ENCODE measurements around the gene ATG5. TPM values are rescaled to one million over a fixed set of nuclear protein-coding genes. Genes with fewer than 3 reads are reported as not detected.

The ATG5 gene
- total RNA-seq, 1 experiment from 2014 or later: 63.3 TPM

- Histone ChIP-seq H3K9me3 (ENCODE audit: low read length) (no peaks in the 10 kb centered on the region), H3K9me2 (replicated peaks; ENCODE audit: insufficient read depth, low read length) (no peaks in the 10 kb centered on the region), H3K36me3 (ENCODE audit: insufficient read depth, low read length) (no peaks in the 10 kb centered on the region), H2AFZ (ENCODE audit: low read length) (no peak overlapping the region), H3K4me3 (ENCODE audit: low read length) (no peak overlapping the region), H3K4me2 (ENCODE audit: low read depth, low read length, poor library complexity, severe bottlenecking) (no peak overlapping the region), H4K20me1 (ENCODE audit: insufficient read depth, low read depth, low read length) (no peaks in the 10 kb centered on the region), H3K27ac (ENCODE audit: low read length) (no peak overlapping the region), H3K79me2 (ENCODE audit: low read length) (peaks cover 67% of the 10 kb centered on the region), H3K9ac (ENCODE audit: low read length) (no peak overlapping the region), H3K27me3 (ENCODE audit: low read length) (no peaks in the 10 kb centered on the region), H3K4me1 (ENCODE audit: low read length) (peaks cover 16% of the 10 kb centered on the region)
- no peak for DNase-seq
Observed at GRCh38 chr6:106225581-106225980, 100.0 kb downstream of the ATG5 start.

GRCh38 chr6:106223300-106223930, 102.1 kb downstream of the ATG5 start:
- Histone ChIP-seq H3K9ac (ENCODE audit: low read length) (no peak overlapping the region), H3K9me2 (replicated peaks; ENCODE audit: insufficient read depth, low read length) (no peaks in the 10 kb centered on the region), H3K79me2 (ENCODE audit: low read length) (peaks cover 88% of the 10 kb centered on the region), H3K36me3 (ENCODE audit: insufficient read depth, low read length) (no peaks in the 10 kb centered on the region), H3K4me2 (ENCODE audit: low read depth, low read length, poor library complexity, severe bottlenecking) (no peak overlapping the region), H3K27me3 (ENCODE audit: low read length) (no peaks in the 10 kb centered on the region), H3K4me1 (ENCODE audit: low read length) (peaks cover 24% of the 10 kb centered on the region), H3K27ac (ENCODE audit: low read length) (no peak overlapping the region), H3K9me3 (ENCODE audit: low read length) (no peaks in the 10 kb centered on the region), H4K20me1 (ENCODE audit: insufficient read depth, low read depth, low read length) (no peaks in the 10 kb centered on the region), H2AFZ (ENCODE audit: low read length) (no peak overlapping the region), H3K4me3 (ENCODE audit: low read length) (no peak overlapping the region)
- peak; percentile 89 for DNase-seq

- Histone ChIP-seq H4K20me1 (ENCODE audit: insufficient read depth, low read depth, low read length) (no peaks in the 10 kb centered on the region), H3K9me3 (ENCODE audit: low read length) (no peaks in the 10 kb centered on the region), H2AFZ (ENCODE audit: low read length) (no peak overlapping the region), H3K4me2 (ENCODE audit: low read depth, low read length, poor library complexity, severe bottlenecking) (no peak overlapping the region), H3K27me3 (ENCODE audit: low read length) (no peaks in the 10 kb centered on the region), H3K4me1 (ENCODE audit: low read length) (peaks cover 28% of the 10 kb centered on the region), H3K4me3 (ENCODE audit: low read length) (no peak overlapping the region), H3K79me2 (ENCODE audit: low read length) (peaks cover 92% of the 10 kb centered on the region), H3K36me3 (ENCODE audit: insufficient read depth, low read length) (no peaks in the 10 kb centered on the region), H3K27ac (ENCODE audit: low read length) (no peak overlapping the region), H3K9ac (ENCODE audit: low read length) (no peak overlapping the region), H3K9me2 (replicated peaks; ENCODE audit: insufficient read depth, low read length) (no peaks in the 10 kb centered on the region)
- no peak for DNase-seq
Observed at GRCh38 chr6:106220485-106220884, 105.1 kb downstream of the ATG5 start.

GRCh38 chr6:106216527-106216926, 109.0 kb downstream of the ATG5 start:
- H3K4me2 ChIP-seq (ENCODE audit: low read depth, low read length, poor library complexity, severe bottlenecking): no peak overlapping the region
- H3K4me1 ChIP-seq (ENCODE audit: low read length): peaks cover 17% of the 10 kb centered on the region
- H4K20me1 ChIP-seq (ENCODE audit: insufficient read depth, low read depth, low read length): no peaks in the 10 kb centered on the region
- no peaks in the 10 kb centered on the region for H3K9me2 ChIP-seq (replicated peaks; ENCODE audit: insufficient read depth, low read length)
- no peak overlapping the region for H3K27ac ChIP-seq (ENCODE audit: low read length)
- peaks cover 88% of the 10 kb centered on the region for H3K79me2 ChIP-seq (ENCODE audit: low read length)
- no peaks in the 10 kb centered on the region for H3K9me3 ChIP-seq (ENCODE audit: low read length)
- DNase-seq: no peak
- H3K36me3 ChIP-seq (ENCODE audit: insufficient read depth, low read length): no peaks in the 10 kb centered on the region
- H3K9ac ChIP-seq (ENCODE audit: low read length): no peak overlapping the region
- H3K4me3 ChIP-seq (ENCODE audit: low read length): no peak overlapping the region
- H3K27me3 ChIP-seq (ENCODE audit: low read length): no peaks in the 10 kb centered on the region
- H2AFZ ChIP-seq (ENCODE audit: low read length): no peak overlapping the region

GRCh38 chr6:106215608-106216007, 110.0 kb downstream of the ATG5 start:
- no peaks in the 10 kb centered on the region for H3K36me3 ChIP-seq (ENCODE audit: insufficient read depth, low read length)
- no peak overlapping the region for H2AFZ ChIP-seq (ENCODE audit: low read length)
- H3K4me3 ChIP-seq (ENCODE audit: low read length): no peak overlapping the region
- no peaks in the 10 kb centered on the region for H4K20me1 ChIP-seq (ENCODE audit: insufficient read depth, low read depth, low read length)
- no peak overlapping the region for H3K4me2 ChIP-seq (ENCODE audit: low read depth, low read length, poor library complexity, severe bottlenecking)
- peaks cover 79% of the 10 kb centered on the region for H3K79me2 ChIP-seq (ENCODE audit: low read length)
- H3K9ac ChIP-seq (ENCODE audit: low read length): no peak overlapping the region
- H3K27ac ChIP-seq (ENCODE audit: low read length): no peak overlapping the region
- H3K9me2 ChIP-seq (replicated peaks; ENCODE audit: insufficient read depth, low read length): no peaks in the 10 kb centered on the region
- peaks cover 13% of the 10 kb centered on the region for H3K4me1 ChIP-seq (ENCODE audit: low read length)
- H3K9me3 ChIP-seq (ENCODE audit: low read length): no peaks in the 10 kb centered on the region
- no peak for DNase-seq
- H3K27me3 ChIP-seq (ENCODE audit: low read length): no peaks in the 10 kb centered on the region

- Histone ChIP-seq H3K27me3 (ENCODE audit: low read length) (no peaks in the 10 kb centered on the region), H3K27ac (ENCODE audit: low read length) (no peak overlapping the region), H3K9me2 (replicated peaks; ENCODE audit: insufficient read depth, low read length) (no peaks in the 10 kb centered on the region), H3K36me3 (ENCODE audit: insufficient read depth, low read length) (peaks cover 4% of the 10 kb centered on the region; the same call in 1 of the 2 replicates), H2AFZ (ENCODE audit: low read length) (no peak overlapping the region), H3K9ac (ENCODE audit: low read length) (no peak overlapping the region), H3K4me2 (ENCODE audit: low read depth, low read length, poor library complexity, severe bottlenecking) (no peak overlapping the region), H3K9me3 (ENCODE audit: low read length) (no peaks in the 10 kb centered on the region), H3K4me1 (ENCODE audit: low read length) (peaks cover 11% of the 10 kb centered on the region), H4K20me1 (ENCODE audit: insufficient read depth, low read depth, low read length) (no peaks in the 10 kb centered on the region), H3K4me3 (ENCODE audit: low read length) (no peak overlapping the region), H3K79me2 (ENCODE audit: low read length) (peaks cover 75% of the 10 kb centered on the region)
- DNase-seq: no peak
Observed at GRCh38 chr6:106214531-106214930, 111.0 kb downstream of the ATG5 start.

GRCh38 chr6:106213660-106214289, 111.8 kb downstream of the ATG5 start:
- Histone ChIP-seq H3K79me2 (ENCODE audit: low read length) (peaks cover 75% of the 10 kb centered on the region), H3K36me3 (ENCODE audit: insufficient read depth, low read length) (peaks cover 4% of the 10 kb centered on the region; the same call in 1 of the 2 replicates), H3K4me2 (ENCODE audit: low read depth, low read length, poor library complexity, severe bottlenecking) (no peak overlapping the region), H3K27me3 (ENCODE audit: low read length) (no peaks in the 10 kb centered on the region), H3K9me2 (replicated peaks; ENCODE audit: insufficient read depth, low read length) (no peaks in the 10 kb centered on the region), H2AFZ (ENCODE audit: low read length) (no peak overlapping the region), H3K4me1 (ENCODE audit: low read length) (peaks cover 8% of the 10 kb centered on the region; the same call in 1 of the 2 replicates), H3K4me3 (ENCODE audit: low read length) (no peak overlapping the region), H4K20me1 (ENCODE audit: insufficient read depth, low read depth, low read length) (no peaks in the 10 kb centered on the region), H3K27ac (ENCODE audit: low read length) (no peak overlapping the region), H3K9me3 (ENCODE audit: low read length) (no peaks in the 10 kb centered on the region), H3K9ac (ENCODE audit: low read length) (no peak overlapping the region)
- no peak for DNase-seq

- Histone ChIP-seq H3K9me3 (ENCODE audit: low read length) (no peaks in the 10 kb centered on the region), H3K4me2 (ENCODE audit: low read depth, low read length, poor library complexity, severe bottlenecking) (no peak overlapping the region), H3K9ac (ENCODE audit: low read length) (no peak overlapping the region), H3K9me2 (replicated peaks; ENCODE audit: insufficient read depth, low read length) (no peaks in the 10 kb centered on the region), H3K27ac (ENCODE audit: low read length) (no peak overlapping the region), H3K4me1 (ENCODE audit: low read length) (no peaks in the 10 kb centered on the region), H3K27me3 (ENCODE audit: low read length) (no peaks in the 10 kb centered on the region), H3K79me2 (ENCODE audit: low read length) (peaks cover 74% of the 10 kb centered on the region), H3K4me3 (ENCODE audit: low read length) (no peak overlapping the region), H4K20me1 (ENCODE audit: insufficient read depth, low read depth, low read length) (no peaks in the 10 kb centered on the region), H2AFZ (ENCODE audit: low read length) (no peak overlapping the region), H3K36me3 (ENCODE audit: insufficient read depth, low read length) (peaks cover 4% of the 10 kb centered on the region; the same call in 1 of the 2 replicates)
- no peak for DNase-seq
Observed at GRCh38 chr6:106212576-106212975, 113.0 kb downstream of the ATG5 start.
